ENCODE results near the gene COL3A1. TPM values are rescaled to one million over a fixed set of nuclear protein-coding genes. Genes with fewer than 3 reads are reported as not detected.

Gene COL3A1
- total and polyA plus RNA-seq, 9 of the 15 experiments (the other 6 are each of a cell fraction or from before 2014, with no cell fraction given), result 0.01 to 0.71 (median 0.07) TPM; not detected in 2

- TF ChIP-seq, protein P1, sequence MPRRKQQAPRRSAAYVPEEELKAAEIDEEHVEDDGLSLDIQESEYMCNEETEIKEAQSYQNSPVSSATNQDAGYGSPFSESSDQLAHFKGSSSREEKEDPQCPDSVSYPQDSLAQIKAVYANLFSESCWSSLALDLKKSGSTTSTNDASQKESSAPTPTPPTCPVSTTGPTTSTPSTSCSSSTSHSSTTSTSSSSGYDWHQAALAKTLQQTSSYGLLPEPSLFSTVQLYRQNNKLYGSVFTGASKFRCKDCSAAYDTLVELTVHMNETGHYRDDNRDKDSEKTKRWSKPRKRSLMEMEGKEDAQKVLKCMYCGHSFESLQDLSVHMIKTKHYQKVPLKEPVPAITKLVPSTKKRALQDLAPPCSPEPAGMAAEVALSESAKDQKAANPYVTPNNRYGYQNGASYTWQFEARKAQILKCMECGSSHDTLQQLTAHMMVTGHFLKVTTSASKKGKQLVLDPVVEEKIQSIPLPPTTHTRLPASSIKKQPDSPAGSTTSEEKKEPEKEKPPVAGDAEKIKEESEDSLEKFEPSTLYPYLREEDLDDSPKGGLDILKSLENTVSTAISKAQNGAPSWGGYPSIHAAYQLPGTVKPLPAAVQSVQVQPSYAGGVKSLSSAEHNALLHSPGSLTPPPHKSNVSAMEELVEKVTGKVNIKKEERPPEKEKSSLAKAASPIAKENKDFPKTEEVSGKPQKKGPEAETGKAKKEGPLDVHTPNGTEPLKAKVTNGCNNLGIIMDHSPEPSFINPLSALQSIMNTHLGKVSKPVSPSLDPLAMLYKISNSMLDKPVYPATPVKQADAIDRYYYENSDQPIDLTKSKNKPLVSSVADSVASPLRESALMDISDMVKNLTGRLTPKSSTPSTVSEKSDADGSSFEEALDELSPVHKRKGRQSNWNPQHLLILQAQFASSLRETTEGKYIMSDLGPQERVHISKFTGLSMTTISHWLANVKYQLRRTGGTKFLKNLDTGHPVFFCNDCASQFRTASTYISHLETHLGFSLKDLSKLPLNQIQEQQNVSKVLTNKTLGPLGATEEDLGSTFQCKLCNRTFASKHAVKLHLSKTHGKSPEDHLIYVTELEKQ (CRISPR knock-in tag; IDR thresholded peaks at IDR 0.05), result no peak
These were observed 72.1 kb downstream of the COL3A1 start (continued) for GRCh38 chr2:189046320-189046719.

DNA sequence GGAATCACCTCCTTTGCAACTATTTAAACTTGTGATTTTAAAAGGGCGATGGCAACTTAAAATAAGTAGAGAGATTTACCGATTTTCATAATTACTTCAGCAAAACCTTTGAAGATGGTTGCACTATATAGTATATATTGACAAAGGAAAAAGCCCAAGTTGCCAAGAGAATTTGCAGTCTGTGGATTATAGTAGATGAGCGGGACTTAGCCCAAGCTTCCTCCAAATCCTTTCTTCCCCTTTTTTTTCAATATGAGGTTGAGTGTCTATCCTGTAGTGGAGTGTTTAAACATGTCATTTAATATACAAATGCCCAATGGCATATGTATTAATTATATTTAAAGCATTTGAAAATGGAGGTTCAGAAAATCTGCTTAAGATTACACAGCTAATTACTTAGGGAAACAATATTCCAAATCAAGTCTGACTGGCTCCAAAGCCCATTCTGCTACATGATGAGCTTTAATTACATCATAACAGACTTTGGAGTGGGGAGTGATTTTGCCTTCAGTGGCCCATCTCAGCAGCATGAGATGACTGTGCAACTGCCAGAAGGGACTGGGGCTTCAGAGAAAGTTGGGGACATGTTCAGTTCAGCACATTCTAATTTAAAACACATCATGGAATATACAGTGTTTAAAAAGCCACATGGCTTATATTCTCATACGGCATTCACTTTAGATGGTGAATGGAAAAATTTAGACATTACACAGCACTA lies 73.2 kb downstream of the COL3A1 start:
- no TSS peak for BruUV-seq (replicated peaks)
- Histone ChIP-seq H3K36me3 (ENCODE audit: control insufficient read depth, insufficient read depth, low read length) (no peaks in the 10 kb centered on the region), H3K79me2 (ENCODE audit: control insufficient read depth, insufficient read depth, low read length) (no peaks in the 10 kb centered on the region), H2AFZ (ENCODE audit: low read depth, low read length) (no peak overlapping the region), H3K9me1 (ENCODE audit: control insufficient read depth, insufficient read depth, low read length) (no peaks in the 10 kb centered on the region), H3K9me3 (replicated peaks; ENCODE audit: control insufficient read depth, insufficient read depth, low read depth, low read length) (no peaks in the 10 kb centered on the region), H3K27me3 (ENCODE audit: control insufficient read depth in 2 of 2, insufficient read depth in 2 of 2, low read length in 2 of 2) (no peaks in the 10 kb centered on the region), H4K20me1 (replicated peaks; ENCODE audit: control insufficient read depth, insufficient read depth, low read length) (no peaks in the 10 kb centered on the region), H3K4me1 (replicated peaks in 1 of 2; ENCODE audit: control insufficient read depth in 2 of 2, insufficient read depth in 2 of 2, low read length in 2 of 2) (no peaks in the 10 kb centered on the region), H3K9ac (ENCODE audit: insufficient read depth in 1 of 2, low read depth in 2 of 2, low read length in 2 of 2) (no peak overlapping the region), H3K27ac (ENCODE audit: extremely low read depth, low read depth, low read length) (no peak overlapping the region), H3K4me3 (no peak overlapping the region), H3K4me2 (ENCODE audit: insufficient read depth, low read length) (no peak overlapping the region)
- ChIA-PET CTCF (ENCODE audit: low intra/inter-chr PET ratio) (no interaction called here), POLR2A (interaction anchor here (0.6 kb wide), 1 partner anchor 33 kb away, joined by 3 read pairs; no protein-coding TSS in a partner anchor)
- intact Hi-C loops (cut with micrococcal nuclease), result no loop called here
- DNase-seq (ENCODE audit: extremely low read depth in 1 of 4, low spot score in 3 of 4) (no peak), FAIRE-seq (no peak), ATAC-seq (no peak)
- in situ Hi-C loops (cut with MboI), result no loop called here
- 0% methylated on average over 4 of the region's 4 CpGs for WGBS (ENCODE audit: insufficient coverage, low coverage, missing lambda C conversion rate)
- TF ChIP-seq SMARCB1 (IDR thresholded peaks at IDR 0.05; ENCODE audit: insufficient read length, low read depth) (no peak), TRIM25 (IDR thresholded peaks at IDR 0.05; ENCODE audit: borderline replicate concordance) (no peak), CBX1 (IDR thresholded peaks at IDR 0.05; ENCODE audit: low read depth) (no peak), CCAR2 (IDR thresholded peaks at IDR 0.05; ENCODE audit: low read depth, low read length) (no peak), XRCC4 (IDR thresholded peaks at IDR 0.05; ENCODE audit: extremely low read depth, insufficient read depth, insufficient read length) (no peak), TRIM28 (IDR thresholded peaks at IDR 0.05) (no peak), ZNF121 (CRISPR knock-in tag; conservative IDR thresholded peaks at IDR 0.05) (no peak), ETV6 (IDR thresholded peaks at IDR 0.05; ENCODE audit: borderline replicate concordance in 1 of 2, low read depth in 2 of 2, low read length in 1 of 2) (no peak), ETV6 (CRISPR knock-in tag; IDR thresholded peaks at IDR 0.05; ENCODE audit: borderline replicate concordance) (no peak), IRF2 (CRISPR knock-in tag; IDR thresholded peaks at IDR 0.05) (no peak)
- TF ChIP-seq, protein P2, sequence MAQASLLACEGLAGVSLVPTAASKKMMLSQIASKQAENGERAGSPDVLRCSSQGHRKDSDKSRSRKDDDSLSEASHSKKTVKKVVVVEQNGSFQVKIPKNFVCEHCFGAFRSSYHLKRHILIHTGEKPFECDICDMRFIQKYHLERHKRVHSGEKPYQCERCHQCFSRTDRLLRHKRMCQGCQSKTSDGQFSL (CRISPR knock-in tag; IDR thresholded peaks at IDR 0.05), result no peak
- TF ChIP-seq, protein P2 (tag; IDR thresholded peaks at IDR 0.05), result no peak
- TF ChIP-seq, protein P3, sequence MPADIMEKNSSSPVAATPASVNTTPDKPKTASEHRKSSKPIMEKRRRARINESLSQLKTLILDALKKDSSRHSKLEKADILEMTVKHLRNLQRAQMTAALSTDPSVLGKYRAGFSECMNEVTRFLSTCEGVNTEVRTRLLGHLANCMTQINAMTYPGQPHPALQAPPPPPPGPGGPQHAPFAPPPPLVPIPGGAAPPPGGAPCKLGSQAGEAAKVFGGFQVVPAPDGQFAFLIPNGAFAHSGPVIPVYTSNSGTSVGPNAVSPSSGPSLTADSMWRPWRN (IDR thresholded peaks at IDR 0.05; ENCODE audit: low read depth), result no peak
